Immature natural killer cell (primary cell): ENCODE results near the gene ERVV-1. TPM values are rescaled to one million over a fixed set of nuclear protein-coding genes. Genes with fewer than 3 reads are reported as not detected.
A peak's percentile ranks its signal among the peaks of the same experiment; 100 is the strongest.

ENCODE experiments used
- DNase-seq, 3 donors: peaks; one replicate each; pipeline ENCODE4 v3.0.0; 2022; ENCODE audit warnings: mixed read lengths in 1 of 3
- H3K27ac Mint-ChIP-seq, 6 donors: one replicate each; pipeline ENCODE4 v1.8.0; 2020; ENCODE audit warnings: mixed read lengths in 6 of 6, mild to moderate bottlenecking in 5 of 6, inconsistent platforms in 4 of 6, moderate library complexity in 3 of 6
- H3K27me3 Mint-ChIP-seq, 3 donors: one replicate each; pipeline ENCODE4 v1.8.0; 2020 to 2021; ENCODE audit warnings: low read depth in 3 of 3, mild to moderate bottlenecking in 3 of 3, mixed read lengths in 3 of 3, moderate library complexity in 3 of 3, inconsistent platforms in 1 of 3
- H3K36me3 Mint-ChIP-seq, 3 donors: one replicate each; pipeline ENCODE4 v1.8.0; 2020; ENCODE audit warnings: mixed read lengths in 3 of 3, inconsistent platforms in 2 of 3, mild to moderate bottlenecking in 2 of 3
- H3K4me1 Mint-ChIP-seq, 2 donors: one replicate each; pipeline ENCODE4 v1.8.0; 2020; ENCODE audit warnings: inconsistent platforms in 2 of 2, mild to moderate bottlenecking in 2 of 2, mixed read lengths in 2 of 2, moderate library complexity in 1 of 2
- H3K4me3 Mint-ChIP-seq, 5 donors: one replicate each; pipeline ENCODE4 v1.8.0; 2020; ENCODE audit warnings: mild to moderate bottlenecking in 5 of 5, mixed read lengths in 5 of 5, inconsistent platforms in 3 of 5, moderate library complexity in 3 of 5
- H3K9me3 Mint-ChIP-seq, 6 donors: one replicate each; pipeline ENCODE4 v1.8.0; 2020; ENCODE audit warnings: mild to moderate bottlenecking in 6 of 6, mixed read lengths in 6 of 6, inconsistent platforms in 4 of 6, moderate library complexity in 3 of 6
- polyA plus RNA-seq, 3 donors: library from polyadenylated mRNA; unstranded; fragments of 300-500 nt; fragmentation: Illumina TruSeq; gene quantifications; one replicate each; pipeline ENCODE4 v1.2.3, GENCODE V29; 2021

The ERVV-1 gene
- polyA plus RNA-seq, 3 donors from 2014 or later, result not detected

GRCh38 chr19:53037101-53038097, 23.7 kb downstream of the ERVV-1 start:
- peaks cover 4 to 10% of the 10 kb centered on the region in 2 donors for H3K4me1 Mint-ChIP-seq
- peak; percentile 5 to 32 (median 9) for DNase-seq
- H3K4me3 Mint-ChIP-seq, result peak overlapping the region; percentile 59 to 75 (median 74)
- H3K36me3 Mint-ChIP-seq, result peaks cover 12 to 15% (median 12%) of the 10 kb centered on the region in 3 donors
- peaks cover 5 to 13% (median 11%) of the 10 kb centered on the region in 3 donors for H3K27me3 Mint-ChIP-seq
- H3K27ac Mint-ChIP-seq, result peak overlapping the region in 1 of 6 donors; percentile 40
- H3K9me3 Mint-ChIP-seq, result peaks cover 28 to 75% (median 57%) of the 10 kb centered on the region in 6 donors

GRCh38 chr19:53041366-53041765, 27.6 kb downstream of the ERVV-1 start:
- Mint-ChIP-seq H3K4me1 (peaks cover 4 to 10% of the 10 kb centered on the region in 2 donors), H3K9me3 (peaks cover 21 to 66% (median 47%) of the 10 kb centered on the region in 6 donors), H3K36me3 (peaks cover 6 to 14% (median 12%) of the 10 kb centered on the region in 3 donors), H3K4me3 (no peak overlapping the region), H3K27ac (no peak overlapping the region), H3K27me3 (peaks cover 5 to 13% (median 8%) of the 10 kb centered on the region in 3 donors)
- DNase-seq, result no peak

DNA sequence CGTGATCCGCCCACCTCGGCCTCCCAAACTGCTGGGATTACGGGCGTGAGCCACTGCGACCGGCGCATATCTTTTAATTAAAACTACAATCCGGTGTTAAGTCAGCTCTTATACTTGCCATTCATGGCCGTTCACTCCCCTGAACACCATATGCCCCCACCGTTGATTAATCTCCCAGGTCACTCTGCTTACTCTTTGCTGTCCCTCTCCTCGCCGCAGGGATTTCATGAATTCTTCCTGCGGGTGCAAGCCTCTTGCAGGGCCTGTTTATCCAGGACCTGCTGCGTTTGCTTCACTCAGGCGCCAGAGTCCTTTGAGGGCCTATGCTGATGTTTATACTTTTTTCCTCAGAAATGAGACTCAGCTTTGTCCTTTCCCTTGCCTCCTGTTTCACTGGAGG, 31.8 kb downstream of the ERVV-1 start:
- Mint-ChIP-seq H3K27me3 (peaks cover 0 to 7% (median 5%) of the 10 kb centered on the region in 3 donors), H3K4me1 (no peaks in the 10 kb centered on the region), H3K27ac (no peak overlapping the region), H3K36me3 (peaks cover 4 to 9% (median 4%) of the 10 kb centered on the region in 3 donors), H3K9me3 (peaks cover 15 to 49% (median 33%) of the 10 kb centered on the region in 6 donors), H3K4me3 (no peak overlapping the region)
- DNase-seq, result no peak

DNA sequence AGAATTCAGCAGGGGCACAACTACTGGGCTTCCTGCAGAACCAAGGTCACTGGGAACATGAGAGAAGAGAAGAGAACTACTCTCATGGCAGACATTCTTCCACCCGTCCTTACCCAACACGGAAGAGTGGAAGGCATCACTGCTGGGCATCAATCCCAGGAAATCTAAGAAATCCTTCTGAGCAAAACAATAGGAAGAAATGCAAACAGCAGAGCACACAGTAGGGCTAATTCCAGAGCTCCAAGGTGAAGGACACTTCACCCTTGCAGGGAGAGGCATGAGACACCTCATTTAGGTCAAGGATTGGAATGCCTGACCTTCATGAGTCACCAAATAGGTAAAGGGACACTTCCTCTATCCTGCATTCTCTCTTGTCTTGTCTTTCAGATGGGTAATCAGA, 33.7 kb downstream of the ERVV-1 start:
- peaks cover 0 to 7% (median 5%) of the 10 kb centered on the region in 3 donors for H3K27me3 Mint-ChIP-seq
- H3K4me3 Mint-ChIP-seq, result no peak overlapping the region
- H3K27ac Mint-ChIP-seq, result no peak overlapping the region
- peaks cover 14 to 52% (median 30%) of the 10 kb centered on the region in 6 donors for H3K9me3 Mint-ChIP-seq
- H3K36me3 Mint-ChIP-seq, result peaks cover 4 to 6% (median 4%) of the 10 kb centered on the region in 3 donors
- H3K4me1 Mint-ChIP-seq, result no peaks in the 10 kb centered on the region
- no peak for DNase-seq

- H3K4me1 Mint-ChIP-seq, result peaks cover 0 to 7% of the 10 kb centered on the region in 2 donors
- DNase-seq, result no peak
- H3K27me3 Mint-ChIP-seq, result peaks cover 3 to 6% (median 5%) of the 10 kb centered on the region in 3 donors
- H3K27ac Mint-ChIP-seq, result no peak overlapping the region
- no peak overlapping the region for H3K4me3 Mint-ChIP-seq
- peaks cover 21 to 88% (median 67%) of the 10 kb centered on the region in 6 donors for H3K9me3 Mint-ChIP-seq
- H3K36me3 Mint-ChIP-seq, result peaks cover 3 to 13% (median 3%) of the 10 kb centered on the region in 3 donors
Measured at GRCh38 chr19:53055117-53055516, 41.4 kb downstream of the ERVV-1 start.

- peaks cover 25 to 84% (median 74%) of the 10 kb centered on the region in 6 donors for H3K9me3 Mint-ChIP-seq
- peaks cover 7 to 17% (median 7%) of the 10 kb centered on the region in 3 donors for H3K36me3 Mint-ChIP-seq
- H3K4me3 Mint-ChIP-seq, result peak overlapping the region in 2 of 5 donors; percentile 18 to 60
- H3K27ac Mint-ChIP-seq, result no peak overlapping the region
- H3K27me3 Mint-ChIP-seq, result peaks cover 3 to 8% (median 5%) of the 10 kb centered on the region in 3 donors
- DNase-seq, result no peak
- peaks cover 0 to 7% of the 10 kb centered on the region in 2 donors for H3K4me1 Mint-ChIP-seq
Measured at GRCh38 chr19:53057904-53058580, 44.3 kb downstream of the ERVV-1 start.

Other genes with a start within 250 kb of the ERVV-1 start
- gene ZNF600, start 227.1 kb upstream of the ERVV-1 start, polyA plus RNA-seq, result 100 to 1,000 TPM in 1 of 3 donors, 10 to 100 TPM in 2; 28.2 to 114 (median 42.4) TPM
- gene ZNF28, start 192.3 kb upstream of the ERVV-1 start, polyA plus RNA-seq, result 10 to 100 TPM; 25.8 to 59.5 (median 59.4) TPM
- gene ZNF468, start 156.3 kb upstream of the ERVV-1 start, polyA plus RNA-seq, result 10 to 100 TPM; 22.5 to 40.5 (median 35.5) TPM
- gene ZNF320, start 116.3 kb upstream of the ERVV-1 start, polyA plus RNA-seq, result 1 to 10 TPM in 2 of 3 donors, not detected in 1; 4.9 to 5.5 TPM
- 1 to 10 TPM; 1.9 to 3.9 (median 1.9) TPM for gene ZNF888, start 90.5 kb upstream of the ERVV-1 start, polyA plus RNA-seq
- gene ZNF816, start 51.0 kb upstream of the ERVV-1 start, polyA plus RNA-seq, result 10 to 100 TPM in 1 of 3 donors, 1 to 10 TPM in 2; 9.8 to 21.0 (median 10.0) TPM
- gene ERVV-2, start 30.8 kb downstream of the ERVV-1 start, polyA plus RNA-seq, result not detected
- gene ZNF160, start 89.5 kb downstream of the ERVV-1 start, polyA plus RNA-seq, result 10 to 100 TPM in 2 of 3 donors, 1 to 10 TPM in 1; 8.5 to 25.3 (median 13.9) TPM
- gene ZNF415, start 119.0 kb downstream of the ERVV-1 start, polyA plus RNA-seq, result 1 to 10 TPM; 3.1 to 7.3 (median 6.0) TPM
- gene ZNF347, start 145.1 kb downstream of the ERVV-1 start, polyA plus RNA-seq, result 1 to 10 TPM; 2.1 to 9.2 (median 3.2) TPM
- gene ZNF665, start 179.4 kb downstream of the ERVV-1 start, polyA plus RNA-seq, result 10 to 100 TPM in 2 of 3 donors, 1 to 10 TPM in 1; 7.6 to 12.8 (median 11.2) TPM
- 10 to 100 TPM; 16.6 to 36.1 (median 30.6) TPM for gene ZNF677, start 241.0 kb downstream of the ERVV-1 start, polyA plus RNA-seq
- not detected for gene VN1R2, start 244.4 kb downstream of the ERVV-1 start, polyA plus RNA-seq